GF-D8 (cell line): Measurements from ENCODE around the gene INPP4B.

Experiments used
- DNase-seq: peaks from one replicate; lab custom pipeline; 2025; lab: John Stamatoyannopoulos, UW

Gene INPP4B

DNA sequence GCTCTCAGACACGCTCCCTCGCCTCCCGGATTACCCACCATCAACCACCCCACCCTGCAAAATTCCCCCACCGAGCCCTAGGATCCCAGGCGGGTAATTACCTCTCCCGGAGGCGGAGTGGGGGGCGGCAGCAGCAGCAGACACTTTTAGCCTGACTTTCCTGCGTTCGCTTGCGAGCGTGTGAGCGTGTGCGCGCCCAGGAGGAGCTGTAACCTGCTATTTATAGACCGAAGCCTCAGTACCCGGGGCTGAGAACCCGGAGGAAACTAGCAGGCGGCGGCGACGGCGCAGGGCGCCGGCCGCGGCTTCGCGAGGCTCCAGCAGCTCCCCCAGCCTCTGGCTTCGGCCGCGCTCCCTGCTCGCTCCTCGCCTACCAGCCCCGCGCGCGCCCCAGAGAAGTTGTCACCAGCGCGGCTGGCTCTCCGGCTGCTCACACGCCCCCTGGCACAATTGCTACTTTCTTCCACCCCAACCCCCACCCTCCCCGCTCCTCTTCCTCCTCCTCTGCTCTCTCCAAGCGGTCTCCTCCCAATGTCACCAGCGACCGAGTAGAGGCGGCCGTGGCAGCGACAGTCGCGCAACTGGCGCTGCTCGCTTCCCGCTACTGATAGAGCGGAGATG, at the start of gene INPP4B:
Gene INPP4B (minus strand): TSS at position 194 of the 621 bp plus-strand sequence.
- DNase-seq: no peak

DNA sequence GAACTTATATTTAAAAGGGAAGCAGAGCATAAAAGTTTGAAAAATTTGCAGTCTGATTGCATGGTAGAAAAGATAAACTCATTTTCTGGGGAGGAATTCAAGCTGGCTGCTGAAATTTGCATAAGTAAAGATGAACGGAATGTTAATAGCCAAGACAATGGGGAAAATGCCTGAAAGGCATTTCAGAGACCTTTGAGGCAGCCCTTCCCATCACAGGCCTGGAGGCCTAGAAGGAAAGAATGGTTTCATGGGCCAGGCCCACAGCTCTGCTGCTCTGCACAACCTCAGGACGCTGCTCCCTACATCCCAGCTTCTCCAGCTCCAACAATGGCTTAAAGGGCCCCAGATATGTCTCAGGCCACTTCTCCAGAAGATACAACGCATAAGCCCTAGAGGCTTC, 46.9 kb upstream of the INPP4B start:
- DNase-seq: no peak

DNA sequence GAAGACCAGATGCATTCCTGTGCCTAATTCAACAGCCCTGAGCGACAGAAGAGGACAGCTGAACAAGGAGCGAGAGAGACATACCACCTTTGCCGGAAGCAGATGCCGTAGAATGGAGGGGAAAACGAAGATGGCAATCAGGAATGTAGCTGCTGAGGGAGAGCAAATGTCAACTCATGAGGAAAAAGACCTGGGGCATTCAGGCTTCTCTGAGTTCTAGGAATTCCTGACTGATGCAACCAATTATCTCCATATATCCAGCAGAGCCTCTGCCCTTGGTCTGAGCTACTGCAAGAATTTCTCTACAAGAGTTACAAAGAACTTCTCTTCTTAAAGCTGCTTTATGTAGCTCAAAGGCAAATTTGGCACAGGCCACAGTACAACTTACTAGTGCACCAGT, 40.5 kb upstream of the INPP4B start:
- no peak for DNase-seq

DNA sequence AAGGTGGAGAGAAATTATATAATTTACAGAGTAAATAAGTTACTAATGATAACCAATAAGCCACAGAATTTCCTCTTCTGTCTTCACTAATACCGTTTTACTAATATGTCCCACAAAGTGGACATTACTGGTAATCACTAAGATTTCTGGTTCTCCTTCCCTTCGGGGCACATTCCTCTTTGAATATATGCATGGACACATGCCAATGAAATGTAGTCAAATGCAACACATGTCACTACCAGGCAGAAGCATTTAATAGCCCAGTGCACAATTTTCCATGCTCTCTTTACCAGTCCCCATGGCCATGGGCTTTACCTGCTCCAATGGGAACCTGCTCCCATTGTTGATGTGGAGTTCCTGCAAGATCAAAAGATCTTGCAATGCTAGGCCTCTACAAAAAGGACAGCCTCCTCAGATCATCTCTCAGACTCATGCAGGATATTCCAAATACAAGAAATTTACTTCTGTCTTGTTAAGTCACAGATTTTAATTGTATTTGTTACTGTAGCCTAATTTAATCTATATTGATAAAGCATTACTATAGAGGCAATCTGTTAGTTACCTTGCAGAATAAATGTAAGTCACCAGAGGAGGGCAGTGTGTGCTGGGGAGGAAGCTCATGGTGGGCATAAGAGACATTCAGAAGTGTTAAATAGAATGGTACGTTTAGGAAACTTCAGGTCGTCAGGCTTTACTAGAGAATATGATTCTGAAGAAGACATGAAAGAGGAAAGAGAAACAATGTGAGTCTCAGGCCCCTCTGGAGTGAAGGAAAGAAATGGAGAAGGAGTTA, 37.1 kb upstream of the INPP4B start:
- no peak for DNase-seq

DNA sequence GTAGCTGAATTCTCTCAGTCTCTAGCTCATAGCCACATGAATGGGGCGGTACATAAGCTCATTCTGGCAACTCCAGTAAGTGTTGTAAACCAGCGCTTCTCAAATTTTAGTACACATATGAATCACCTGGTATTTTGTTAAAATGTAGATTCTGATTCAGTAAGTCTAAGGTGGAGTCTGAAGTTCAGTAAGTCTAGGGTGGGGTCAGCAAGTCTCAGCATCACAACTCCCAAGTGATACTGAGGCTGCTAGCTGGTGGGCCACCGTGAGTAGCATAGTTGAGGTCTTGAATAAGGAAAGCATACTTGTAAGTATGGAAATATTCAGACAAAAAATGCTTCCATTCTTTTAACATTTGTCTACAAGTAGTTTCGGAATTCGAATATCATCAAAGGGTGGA, 36.1 kb upstream of the INPP4B start:
- DNase-seq: no peak

DNA sequence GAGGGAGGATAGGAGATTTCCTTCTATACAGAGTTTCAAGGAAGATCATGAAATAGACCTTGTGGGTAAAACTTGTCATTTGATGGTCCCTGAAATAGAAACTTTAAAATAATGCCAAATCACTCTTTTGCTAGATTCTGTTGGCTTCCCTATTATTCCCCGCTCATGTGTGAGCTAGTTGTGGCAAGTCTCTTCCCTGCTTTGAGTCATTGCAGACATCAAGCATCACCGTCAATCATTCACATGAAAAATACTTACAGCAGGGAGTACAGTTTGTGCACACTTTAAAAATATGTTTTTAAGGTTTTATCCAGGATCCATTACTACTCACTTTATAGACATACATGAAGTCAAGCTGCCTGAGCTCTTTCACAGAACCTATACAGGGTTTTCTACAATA, 35.2 kb upstream of the INPP4B start:
- DNase-seq: no peak

DNA sequence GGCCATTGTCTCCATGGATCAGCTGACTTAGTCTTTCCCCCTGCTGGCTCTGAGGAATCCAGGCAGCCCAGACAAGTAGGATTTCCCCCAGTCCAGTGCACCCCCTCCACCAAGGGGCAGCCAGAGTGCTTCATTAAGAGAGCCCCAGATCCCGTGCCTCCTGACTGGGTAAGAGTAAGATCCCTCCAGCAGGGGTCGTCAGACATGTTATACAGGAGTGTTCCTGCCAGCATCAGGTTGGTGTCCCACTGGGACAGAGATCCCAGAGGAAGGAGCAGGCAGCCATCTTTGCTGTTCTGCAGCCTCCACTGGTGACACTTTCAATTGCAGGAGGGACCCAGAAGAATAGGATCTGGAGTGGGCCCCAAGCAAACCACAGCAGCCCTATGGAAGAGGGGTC, 29.0 kb upstream of the INPP4B start:
- no peak for DNase-seq

DNA sequence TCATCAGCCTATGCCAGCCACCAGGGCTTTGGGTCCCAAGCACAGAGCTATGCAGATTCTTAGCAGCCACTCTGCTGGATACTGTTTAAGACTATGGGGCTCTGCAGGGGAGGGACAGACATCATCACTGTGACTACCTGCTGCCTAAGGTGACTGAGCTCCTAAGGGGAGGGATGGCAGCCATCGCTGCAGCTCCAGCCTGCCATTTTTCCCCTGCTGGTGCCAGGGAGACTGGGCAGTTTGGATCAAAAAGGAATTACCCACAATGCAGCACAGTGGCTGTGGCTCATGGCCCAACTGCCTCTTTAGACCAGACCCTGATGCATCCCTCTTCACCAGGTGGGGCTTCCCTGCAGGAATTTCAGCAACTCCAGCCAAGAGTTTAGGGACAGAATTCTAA, 28.6 kb upstream of the INPP4B start:
- DNase-seq: no peak

DNA sequence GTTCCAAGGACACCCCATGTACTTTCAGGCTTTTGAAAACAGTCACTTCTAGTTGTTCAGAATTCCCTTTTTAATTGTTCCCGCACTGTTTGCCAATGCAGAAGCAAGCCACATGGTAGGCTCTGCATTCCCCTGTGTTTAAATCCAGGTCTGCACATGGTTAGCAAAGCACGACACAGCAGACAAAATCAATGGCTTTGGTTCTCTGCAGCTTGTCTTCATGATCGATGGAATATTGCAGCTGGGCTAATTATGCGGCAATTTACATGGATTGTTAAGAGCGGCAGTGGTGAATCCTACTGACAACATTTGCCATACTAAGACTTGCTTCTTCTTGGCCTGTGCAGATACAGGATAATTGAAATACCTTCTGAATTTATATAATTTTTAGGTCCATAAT, 20.6 kb upstream of the INPP4B start:
- DNase-seq: no peak

DNA sequence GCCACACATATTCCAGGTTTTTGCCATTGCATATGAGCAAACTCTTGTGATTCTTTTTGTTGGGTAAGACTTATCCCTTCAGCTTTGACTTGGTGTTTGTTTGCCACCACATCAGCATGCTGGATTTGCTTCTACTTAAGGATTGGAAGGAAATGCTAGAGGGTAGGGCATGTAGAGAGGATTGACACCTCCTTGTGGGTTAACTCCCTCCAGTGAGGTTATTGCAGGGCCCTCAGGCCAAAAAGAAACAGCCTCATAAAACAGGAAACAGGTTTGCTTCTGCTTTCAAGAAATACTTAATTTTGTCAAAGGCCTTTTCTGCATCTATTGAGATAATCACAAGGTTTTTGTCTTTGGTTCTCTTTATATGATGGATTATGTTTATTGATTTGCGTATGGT, 15.2 kb upstream of the INPP4B start:
- no peak for DNase-seq

DNA sequence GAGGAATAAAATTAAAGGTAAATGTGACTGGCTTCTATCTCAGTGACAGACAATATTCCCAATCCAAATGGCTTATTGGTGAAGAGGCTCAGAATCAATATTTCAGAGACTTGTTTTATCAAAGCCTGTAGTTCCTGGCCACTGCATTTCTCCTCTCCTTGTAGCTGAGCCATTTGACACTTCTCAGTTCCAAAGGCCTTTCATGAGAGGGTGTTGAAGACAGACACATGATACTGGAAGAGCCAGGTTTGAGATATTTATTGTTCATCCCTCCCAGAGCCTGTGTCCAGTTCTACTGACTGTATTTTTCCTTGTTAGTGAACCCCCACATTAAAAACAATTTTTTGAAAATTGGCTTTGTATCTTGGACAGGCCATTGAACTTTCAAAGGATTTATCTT, 12.9 kb upstream of the INPP4B start:
- no peak for DNase-seq

DNA sequence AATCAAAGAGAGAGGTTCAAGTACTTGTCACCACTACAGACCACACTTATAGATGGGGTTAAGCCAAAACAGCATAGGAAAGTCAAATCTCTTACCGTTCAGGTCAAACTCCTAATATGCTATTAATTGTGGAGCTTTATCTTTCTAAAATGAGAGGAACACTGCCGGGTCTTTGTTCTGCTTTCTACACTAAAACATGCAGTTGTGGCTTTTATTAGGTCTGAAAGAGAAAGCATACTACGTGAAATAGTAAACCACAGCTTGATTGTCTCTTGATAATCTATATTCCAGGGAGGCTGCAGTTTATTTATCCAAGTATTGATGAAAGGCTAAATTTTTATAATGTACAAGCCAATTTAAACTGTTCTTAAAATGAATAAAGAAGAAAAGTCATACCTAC, 12.3 kb upstream of the INPP4B start:
- DNase-seq: no peak

DNA sequence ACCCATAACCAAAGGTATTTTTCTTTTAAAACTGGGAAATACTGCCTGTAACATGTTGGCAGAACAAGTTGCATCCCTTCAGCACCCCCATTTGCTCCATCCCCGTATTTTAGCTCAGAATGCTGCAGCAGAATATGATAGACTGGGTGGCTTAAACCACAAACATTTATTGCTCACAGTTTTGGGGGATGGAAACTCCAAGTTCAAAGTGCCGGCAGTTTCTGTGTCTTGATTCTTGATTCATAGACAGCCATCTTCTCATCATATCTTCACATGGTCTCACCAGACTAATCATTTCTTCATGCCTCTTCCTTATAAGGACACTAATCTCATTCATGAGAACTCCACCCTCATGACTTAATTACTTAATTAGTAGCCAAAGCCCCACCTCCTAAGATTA, 10.5 kb upstream of the INPP4B start:
- DNase-seq: no peak

DNA sequence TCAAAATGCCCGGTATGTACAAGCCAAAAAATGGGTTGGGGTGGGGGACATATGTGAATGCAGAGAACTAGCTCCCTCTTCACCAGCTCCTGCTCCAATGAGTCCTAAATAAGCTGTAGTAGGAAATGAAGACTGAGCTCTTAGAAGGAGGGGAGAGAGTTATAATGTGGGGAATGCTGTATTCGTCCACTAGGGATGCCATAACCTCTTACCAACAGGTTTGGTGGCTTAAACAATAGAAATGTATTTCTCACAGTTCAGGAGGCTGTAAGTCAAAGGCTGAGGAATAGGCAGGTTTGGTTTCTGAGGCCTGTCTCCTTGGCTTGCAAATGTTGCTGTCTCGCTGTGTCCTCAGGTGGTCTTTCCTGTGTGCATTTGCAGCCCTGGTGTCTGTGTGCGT, 4.4 kb upstream of the INPP4B start:
- no peak for DNase-seq

DNA sequence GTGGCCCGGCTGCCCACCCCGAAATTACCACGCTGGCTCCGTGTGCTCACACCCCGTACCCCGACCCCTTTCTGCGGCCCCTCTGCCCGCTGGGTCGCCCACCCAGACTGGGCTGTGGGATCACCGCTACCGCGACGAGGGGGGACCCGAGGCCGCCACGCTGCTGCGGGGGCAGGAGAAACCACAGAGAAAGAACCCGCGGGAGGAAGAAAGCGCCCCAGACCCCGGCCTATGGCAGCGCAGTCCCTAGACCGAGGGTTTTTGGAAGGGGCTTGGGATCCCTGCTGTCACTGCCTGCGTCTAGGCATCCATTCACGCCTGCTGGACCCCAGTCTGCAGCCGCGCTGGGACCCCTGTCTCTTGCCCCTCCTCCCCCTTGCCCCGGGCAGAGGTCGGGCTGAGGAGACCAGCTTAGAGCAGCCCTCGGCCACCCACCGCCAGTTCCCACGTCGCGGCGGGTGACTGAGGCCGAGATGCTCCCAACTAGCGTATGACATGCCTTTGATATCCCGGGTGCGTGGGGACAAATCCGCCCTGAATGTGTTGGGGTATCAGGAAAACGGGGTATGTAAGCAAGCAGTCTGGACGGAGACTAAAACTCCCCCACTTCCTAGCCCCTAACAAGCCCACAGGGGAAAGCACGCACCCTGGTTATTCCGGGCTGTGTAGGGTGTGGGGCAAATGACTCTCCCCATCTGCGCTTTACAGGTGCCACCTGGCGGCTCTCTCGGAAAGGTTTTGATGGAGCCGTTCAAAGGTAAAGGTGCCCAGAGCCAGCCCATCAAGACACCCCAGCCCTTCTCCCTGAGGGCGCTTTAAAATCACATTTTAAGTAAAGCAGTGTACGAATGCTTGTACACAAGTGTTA, 862 bp upstream of the INPP4B start:
- no peak for DNase-seq

DNA sequence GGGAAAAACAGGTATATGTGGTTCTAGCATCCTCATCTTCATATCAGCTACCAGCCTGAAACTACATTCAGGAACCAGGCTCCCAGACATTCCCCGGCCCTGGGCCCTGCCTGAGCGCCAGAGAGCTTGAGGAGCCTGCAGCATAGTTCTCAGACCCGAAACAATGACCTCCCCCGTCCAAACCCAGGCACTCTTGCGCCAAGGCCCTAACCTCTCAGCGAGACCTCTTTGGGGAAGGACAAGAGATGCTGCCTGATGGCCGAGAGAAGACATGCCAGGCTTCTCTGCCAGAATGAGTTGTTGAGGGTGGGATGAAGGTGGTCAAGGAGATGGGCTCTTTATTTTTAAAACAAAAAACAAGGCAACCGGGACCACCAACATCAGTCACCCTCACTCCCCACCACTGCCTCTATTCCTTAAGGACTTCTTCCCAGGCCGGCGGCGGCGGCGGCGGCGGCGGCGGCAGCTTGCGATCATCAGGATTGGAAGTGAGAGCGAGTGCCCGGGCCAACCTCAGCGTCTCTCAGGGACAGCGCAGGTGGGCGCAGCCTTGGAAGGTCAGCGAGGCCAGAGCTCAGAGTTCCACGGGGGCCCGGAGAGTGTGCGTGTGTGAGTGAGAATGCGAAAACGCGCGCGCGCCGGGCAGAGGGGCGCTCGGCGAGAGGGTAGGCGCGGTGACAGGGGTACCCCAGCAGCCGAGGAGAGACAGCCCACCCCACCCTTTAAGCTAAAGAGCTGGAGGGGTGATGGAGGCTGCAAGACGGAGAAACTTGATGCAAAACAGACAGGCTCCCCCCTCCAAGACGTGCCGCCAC, 601 bp downstream of the INPP4B start:
- DNase-seq: no peak

DNA sequence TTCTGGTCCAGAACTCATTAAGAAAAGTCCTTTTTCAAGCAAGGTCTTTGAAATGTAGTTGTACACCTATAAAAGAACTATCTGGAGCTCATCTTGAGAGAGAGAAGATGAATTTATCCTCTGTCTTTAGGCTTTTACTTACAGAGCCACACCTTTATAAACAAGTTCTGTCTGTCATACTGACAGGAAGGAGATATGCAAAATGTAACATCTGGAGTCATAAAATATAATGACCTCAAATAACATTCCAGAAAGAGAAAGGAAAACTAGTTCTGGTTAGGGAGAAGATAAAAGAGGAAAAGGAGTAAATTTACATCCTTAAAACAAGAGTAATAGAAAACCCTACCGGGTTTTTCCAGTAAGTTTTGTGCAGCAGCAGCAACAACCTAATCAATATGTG, 1.3 kb downstream of the INPP4B start:
- DNase-seq: no peak

DNA sequence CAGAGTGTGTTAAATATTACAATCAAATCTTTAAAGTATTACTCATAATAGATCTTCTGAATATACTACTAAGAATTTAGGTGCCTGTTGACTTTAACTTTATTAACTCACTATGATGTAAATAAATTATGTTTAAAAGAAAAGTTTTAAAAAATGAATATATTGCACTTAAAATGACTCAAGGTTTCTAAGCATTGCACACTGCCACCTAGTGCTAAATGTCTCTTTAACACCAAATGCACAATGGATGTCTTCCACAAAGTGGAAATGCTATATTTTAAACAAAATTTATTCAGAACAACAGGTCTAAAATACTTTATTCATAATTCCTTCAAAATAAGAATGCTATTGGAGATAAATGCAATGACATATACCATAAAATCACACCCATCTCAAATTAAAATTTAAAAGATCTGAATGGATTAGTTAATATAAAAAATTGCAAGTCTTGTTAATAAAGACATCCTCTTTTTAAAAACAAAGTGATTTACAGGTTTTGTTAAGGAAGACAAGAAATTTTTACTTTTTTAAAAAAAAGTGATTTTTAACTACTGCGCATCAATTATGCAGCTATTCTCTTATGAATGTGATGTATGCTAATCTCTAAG, 5.5 kb downstream of the INPP4B start:
- no peak for DNase-seq

DNA sequence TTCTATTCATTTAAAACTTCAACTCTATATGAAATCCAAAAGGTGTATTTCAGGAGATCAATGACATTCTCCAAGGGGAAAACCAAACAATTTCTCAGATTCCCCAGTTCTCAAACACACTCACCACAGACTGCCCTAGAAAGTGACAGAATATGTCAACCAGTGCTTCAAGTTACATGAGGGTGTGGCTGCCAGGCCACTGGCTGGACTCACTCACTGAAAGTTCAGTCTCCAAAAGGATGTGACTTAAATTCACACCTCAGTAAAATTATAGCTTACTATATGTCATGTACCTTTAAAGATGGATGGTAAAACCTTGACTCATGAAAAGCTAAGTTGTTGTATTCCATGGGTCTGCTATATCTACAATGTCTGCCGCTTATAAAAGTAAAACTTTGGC, 7.3 kb downstream of the INPP4B start:
- no peak for DNase-seq

DNA sequence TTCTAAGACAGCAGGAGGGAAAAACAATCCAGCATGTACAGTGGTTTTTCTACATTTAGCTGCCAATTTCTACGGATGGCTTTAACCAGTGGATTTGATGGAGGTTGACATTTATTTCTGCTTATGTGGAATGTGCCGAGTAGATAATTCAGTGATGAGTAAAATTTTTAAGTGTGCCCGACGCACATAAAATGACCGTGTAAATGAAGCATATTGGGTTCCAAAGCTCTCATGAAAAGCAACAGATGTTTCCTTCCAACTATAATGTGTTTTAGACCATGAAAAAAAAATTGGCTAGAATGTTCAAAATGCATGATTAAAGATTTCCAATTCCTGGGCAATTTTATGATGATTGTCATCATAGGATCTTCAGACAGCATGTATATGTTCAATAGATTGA, 14.1 kb downstream of the INPP4B start:
- DNase-seq: no peak

DNA sequence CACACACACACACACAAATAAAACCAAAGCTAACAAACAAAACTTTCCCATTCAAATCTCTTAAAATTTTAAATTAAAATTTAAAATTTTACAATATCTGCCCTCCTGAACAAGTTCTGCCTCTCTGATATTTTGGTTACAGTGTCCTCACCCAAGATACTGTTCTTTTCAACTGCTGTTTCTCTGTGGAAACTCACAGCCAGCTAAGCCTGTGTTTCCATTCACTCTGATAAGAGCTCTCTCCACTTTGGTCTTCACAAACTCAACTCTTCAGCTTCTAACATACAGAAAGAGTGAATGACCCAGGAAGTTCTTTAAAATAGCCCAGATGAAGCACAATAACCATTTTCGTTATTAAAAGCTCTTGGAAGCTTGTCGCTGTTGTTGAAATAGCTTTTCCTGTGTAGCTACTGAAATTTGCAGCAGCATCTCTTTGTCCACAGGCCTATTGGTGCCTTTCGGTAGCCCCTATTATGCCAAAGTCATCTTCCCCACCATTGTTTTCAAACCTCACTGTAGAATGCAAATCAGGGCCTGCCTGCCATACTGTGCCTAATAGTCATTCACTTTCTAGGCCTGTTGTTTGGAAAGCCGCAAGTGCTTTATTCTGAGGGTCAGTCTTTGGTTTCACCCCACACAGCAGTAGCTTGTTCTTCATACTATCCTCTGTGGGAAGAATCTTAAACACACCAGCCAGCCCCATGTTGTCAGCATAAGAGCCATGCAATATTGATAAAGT, 19.4 kb downstream of the INPP4B start:
- no peak for DNase-seq
